KMS-11 (cell line): ENCODE results near the gene DLG2.

ENCODE experiments used
- H2AFZ ChIP-seq: fragments of 200-600 bp; sonication (generic); 2 replicates; pipeline ENCODE4 v1.6.1; 2016; ENCODE audit warnings: antibody characterized with exemption, mixed run types, low read depth
- H3K27ac ChIP-seq: fragments of 200-600 bp; sonication (generic); 2 replicates; pipeline ENCODE4 v1.6.1; 2016; ENCODE audit warnings: mild to moderate bottlenecking, mixed run types
- H3K27me3 ChIP-seq: fragments of 200-600 bp; sonication (generic); 2 replicates; pipeline ENCODE4 v1.6.1; 2017; ENCODE audit warnings: mild to moderate bottlenecking, low read depth, mixed run types, moderate library complexity; ENCODE audit not compliant: insufficient read depth
- H3K36me3 ChIP-seq: fragments of 200-600 bp; sonication (generic); 2 replicates; pipeline ENCODE4 v1.6.1; 2017; ENCODE audit warnings: mild to moderate bottlenecking, mixed run types; ENCODE audit not compliant: insufficient read depth
- H3K4me1 ChIP-seq: fragments of 200-600 bp; sonication (generic); 2 replicates; pipeline ENCODE4 v1.6.1; 2016; ENCODE audit warnings: mild to moderate bottlenecking, low read depth, mixed run types; ENCODE audit not compliant: poor library complexity, severe bottlenecking
- H3K4me2 ChIP-seq: fragments of 200-600 bp; sonication (generic); 2 replicates; pipeline ENCODE4 v1.7.0; 2016; ENCODE audit warnings: mild to moderate bottlenecking, mixed run types
- H3K4me3 ChIP-seq: fragments of 200-600 bp; sonication (generic); IDR thresholded peaks from 2 replicates; pipeline ENCODE4 v1.6.1; 2017; ENCODE audit warnings: low read depth, low read length, mixed read lengths; ENCODE audit not compliant: insufficient read depth
- H3K79me2 ChIP-seq: fragments of 200-600 bp; sonication (generic); 2 replicates; pipeline ENCODE4 v1.6.1; 2016; ENCODE audit warnings: low read depth, mixed run types; ENCODE audit not compliant: insufficient read depth
- H3K9ac ChIP-seq: fragments of 200-600 bp; sonication (generic); 2 replicates; pipeline ENCODE4 v1.6.1; 2016; ENCODE audit warnings: mild to moderate bottlenecking, mixed run types
- H4K20me1 ChIP-seq: fragments of 200-600 bp; sonication (generic); 2 replicates; pipeline ENCODE4 v1.6.1; 2016; ENCODE audit warnings: mild to moderate bottlenecking, mixed run types; ENCODE audit not compliant: insufficient read depth
- TF ChIP-seq, protein P1 (sequence below): fragments of 200-600 bp; sonication (generic); conservative IDR thresholded peaks from 2 replicates; pipeline ENCODE4 v1.6.1; 2017; ENCODE audit warnings: low read depth, mild to moderate bottlenecking, antibody characterized with exemption, low read length, moderate library complexity, mixed read lengths

Gene DLG2

DNA sequence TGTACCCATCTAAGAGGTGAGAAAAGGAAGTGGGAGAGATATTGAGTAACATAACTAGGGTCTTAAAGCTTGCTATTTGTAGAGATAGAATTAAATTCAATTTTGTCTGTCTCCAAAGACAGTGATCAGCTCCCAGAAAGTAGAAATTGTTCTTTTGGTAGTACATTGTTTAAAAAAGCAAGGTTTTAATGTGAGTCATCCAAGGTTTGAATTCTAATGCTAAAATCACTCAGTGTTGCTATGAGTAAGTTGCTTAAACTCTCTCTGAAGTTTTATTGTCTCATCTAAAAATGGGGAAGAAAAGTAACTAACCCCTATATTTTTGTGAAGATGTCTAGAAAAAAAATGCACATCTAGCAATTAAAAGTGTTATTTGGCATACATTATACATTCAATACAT, 1336.5 kb downstream of the DLG2 start:
- H3K4me1 ChIP-seq = no peaks in the 10 kb centered on the region
- H3K27me3 ChIP-seq = no peaks in the 10 kb centered on the region
- H3K4me2 ChIP-seq = no peak overlapping the region
- H4K20me1 ChIP-seq = no peaks in the 10 kb centered on the region
- no peak overlapping the region for H3K27ac ChIP-seq
- TF ChIP-seq, protein P1, sequence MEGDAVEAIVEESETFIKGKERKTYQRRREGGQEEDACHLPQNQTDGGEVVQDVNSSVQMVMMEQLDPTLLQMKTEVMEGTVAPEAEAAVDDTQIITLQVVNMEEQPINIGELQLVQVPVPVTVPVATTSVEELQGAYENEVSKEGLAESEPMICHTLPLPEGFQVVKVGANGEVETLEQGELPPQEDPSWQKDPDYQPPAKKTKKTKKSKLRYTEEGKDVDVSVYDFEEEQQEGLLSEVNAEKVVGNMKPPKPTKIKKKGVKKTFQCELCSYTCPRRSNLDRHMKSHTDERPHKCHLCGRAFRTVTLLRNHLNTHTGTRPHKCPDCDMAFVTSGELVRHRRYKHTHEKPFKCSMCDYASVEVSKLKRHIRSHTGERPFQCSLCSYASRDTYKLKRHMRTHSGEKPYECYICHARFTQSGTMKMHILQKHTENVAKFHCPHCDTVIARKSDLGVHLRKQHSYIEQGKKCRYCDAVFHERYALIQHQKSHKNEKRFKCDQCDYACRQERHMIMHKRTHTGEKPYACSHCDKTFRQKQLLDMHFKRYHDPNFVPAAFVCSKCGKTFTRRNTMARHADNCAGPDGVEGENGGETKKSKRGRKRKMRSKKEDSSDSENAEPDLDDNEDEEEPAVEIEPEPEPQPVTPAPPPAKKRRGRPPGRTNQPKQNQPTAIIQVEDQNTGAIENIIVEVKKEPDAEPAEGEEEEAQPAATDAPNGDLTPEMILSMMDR = no peak
- H3K4me3 ChIP-seq = no peak overlapping the region
- no peaks in the 10 kb centered on the region for H3K79me2 ChIP-seq
- no peak overlapping the region for H3K9ac ChIP-seq
- no peaks in the 10 kb centered on the region for H3K36me3 ChIP-seq
- no peak overlapping the region for H2AFZ ChIP-seq

DNA sequence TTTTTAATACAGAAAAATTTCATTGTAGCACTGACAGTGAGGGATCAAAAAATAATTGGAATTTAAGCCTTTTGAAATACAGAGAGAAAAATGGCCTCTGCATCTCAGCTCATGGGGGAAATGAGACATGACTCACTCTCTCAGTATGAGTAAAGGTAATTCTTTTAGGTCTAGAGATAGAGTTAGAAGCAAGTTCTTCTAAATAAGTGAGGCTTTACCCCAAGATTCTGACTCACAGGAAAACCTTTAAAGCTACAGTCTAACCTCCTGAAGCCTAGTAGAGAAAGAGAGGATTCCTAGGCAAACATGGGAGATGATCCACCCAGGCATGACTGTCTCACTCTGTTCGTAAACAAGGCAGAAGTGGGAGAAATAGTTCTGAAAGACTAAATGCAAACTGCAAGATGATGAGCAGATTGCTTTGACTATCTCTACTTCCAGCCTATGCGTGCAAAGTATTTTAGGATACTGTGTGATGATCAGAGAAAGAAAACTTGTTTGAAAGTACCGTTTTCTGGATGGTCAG, 1337.7 kb downstream of the DLG2 start:
- Histone ChIP-seq H3K27me3 (no peaks in the 10 kb centered on the region), H3K4me3 (no peak overlapping the region), H3K79me2 (no peaks in the 10 kb centered on the region), H3K4me1 (no peaks in the 10 kb centered on the region), H3K36me3 (no peaks in the 10 kb centered on the region), H3K4me2 (no peak overlapping the region), H3K9ac (no peak overlapping the region), H3K27ac (no peak overlapping the region), H2AFZ (no peak overlapping the region), H4K20me1 (no peaks in the 10 kb centered on the region)
- TF ChIP-seq, protein P1 = no peak

DNA sequence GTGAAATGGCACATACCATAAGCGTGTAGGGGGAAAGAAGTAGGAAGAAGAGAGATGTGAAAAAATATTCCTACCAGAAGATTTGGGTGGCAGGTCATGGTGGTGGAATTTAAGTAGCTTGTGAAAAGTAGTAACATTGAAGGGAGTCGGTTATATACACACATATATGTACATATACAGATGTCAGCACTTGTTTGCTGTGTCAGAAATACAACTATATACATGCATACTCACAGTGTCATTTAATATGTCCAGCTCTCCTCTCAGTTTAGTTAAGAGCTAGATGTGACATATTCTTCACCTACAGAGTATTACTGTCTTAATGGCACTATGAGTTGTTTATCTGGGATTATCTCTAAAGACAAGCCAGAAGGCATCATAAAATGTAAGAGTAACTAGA, 1353.6 kb downstream of the DLG2 start:
- TF ChIP-seq, protein P1 = no peak
- Histone ChIP-seq H3K27me3 (no peaks in the 10 kb centered on the region), H3K9ac (no peak overlapping the region), H3K79me2 (no peaks in the 10 kb centered on the region), H3K4me1 (no peaks in the 10 kb centered on the region), H2AFZ (no peak overlapping the region), H3K4me2 (no peak overlapping the region), H3K4me3 (no peak overlapping the region), H3K36me3 (no peaks in the 10 kb centered on the region), H3K27ac (no peak overlapping the region), H4K20me1 (no peaks in the 10 kb centered on the region)

DNA sequence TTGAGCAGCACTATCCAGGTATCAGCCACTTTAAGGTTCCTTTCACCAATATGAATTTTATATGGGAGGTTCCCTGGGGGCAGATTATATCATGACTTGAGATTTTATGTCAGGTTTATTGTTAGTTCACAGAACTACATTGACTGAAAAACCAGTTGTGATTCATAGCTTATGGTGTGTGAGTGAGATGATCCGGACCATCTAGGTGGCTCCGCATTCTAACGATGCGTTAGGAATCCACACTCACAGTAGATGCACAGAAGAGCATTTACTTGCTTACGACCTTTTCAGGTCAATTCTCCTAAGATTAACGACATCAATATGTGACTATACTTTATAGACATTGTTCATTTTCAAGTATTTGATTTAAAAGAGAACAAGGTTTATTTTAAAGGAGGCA, 1356.7 kb downstream of the DLG2 start:
- Histone ChIP-seq H3K79me2 (no peaks in the 10 kb centered on the region), H3K4me3 (no peak overlapping the region), H3K36me3 (no peaks in the 10 kb centered on the region), H4K20me1 (no peaks in the 10 kb centered on the region), H3K27me3 (no peaks in the 10 kb centered on the region), H3K27ac (no peak overlapping the region), H3K9ac (no peak overlapping the region), H3K4me2 (no peak overlapping the region), H3K4me1 (no peaks in the 10 kb centered on the region), H2AFZ (no peak overlapping the region)
- TF ChIP-seq, protein P1 = no peak
